GM12878 (cell line): ENCODE results near the gene MAPK1. TPM values are rescaled to one million over a fixed set of nuclear protein-coding genes. Genes with fewer than 3 reads are reported as not detected.

Source experiments
- ATAC-seq: fragments of 200-7000 bp; cut with Tn5 transposase; 3 replicates; pipeline ENCODE4 v1.9.1; 2020; ENCODE audit warnings: mild to moderate bottlenecking, moderate library complexity
- BruUV-seq: library from RNA; stranded (reverse); fragments of 400-500 nt; replicated peaks from 2 replicates; lab custom pipeline; 2021; lab: Mats Ljungman, UMichigan
- CTCF ChIA-PET: fragments of 300-600 bp; sonication (Branson Sonifier 250); formaldehyde crosslinking; extraction: SDS; loops from one replicate; lab custom pipeline; 2021; ENCODE audit warnings: inconsistent platforms; lab: Yijun Ruan, JAX
- POLR2A ChIA-PET: fragments of 350-600 bp; formaldehyde crosslinking; extraction: SDS; loops from one replicate; lab custom pipeline; 2021; ENCODE audit warnings: inconsistent platforms; lab: Charles Lee
- RAD21 ChIA-PET: fragments of 300-600 bp; sonication (Branson Sonifier 250); formaldehyde crosslinking; loops from one replicate; lab custom pipeline; 2023; ENCODE audit warnings: antibody characterized with exemption; ENCODE audit not compliant: unreplicated experiment; lab: Charles Lee
- SMC1A ChIA-PET: fragments of 300-600 bp; sonication (Branson Sonifier 250); formaldehyde crosslinking; loops from one replicate; lab custom pipeline; 2023; ENCODE audit not compliant: unreplicated experiment, uncharacterized antibody; lab: Charles Lee
- DNase-seq: peaks from one replicate; pipeline ENCODE4 v3.0.0-alpha.2; 2011; ENCODE audit warnings: low read depth, low spot score
- FAIRE-seq: peaks from 3 replicates; lab custom pipeline; 2011; peaks lifted over from hg19 to GRCh38; lab: Jason Lieb, UNC
- H2AFZ ChIP-seq: 2 replicates; pipeline ENCODE4 v1.6.0; 2011; ENCODE audit warnings: low read depth, low read length, control low read depth; ENCODE audit not compliant: control insufficient read depth
- H3K27ac ChIP-seq: 2 replicates; pipeline ENCODE4 v1.5.1; 2011; ENCODE audit warnings: control low read depth; ENCODE audit not compliant: control insufficient read depth, insufficient read depth
- H3K27me3 ChIP-seq, 2 experiments: replicated peaks in 1 of 2; 2 replicates each; pipeline versions ENCODE4 v1.6.0 to v1.6.1; 2011; ENCODE audit warnings: low read length in 1 of 2; ENCODE audit not compliant: control insufficient read depth in 2 of 2, insufficient read depth in 2 of 2
- H3K36me3 ChIP-seq, 2 experiments: 2 replicates each; pipeline ENCODE4 v1.5.1; 2011; ENCODE audit warnings: low read length in 1 of 2; ENCODE audit not compliant: control insufficient read depth in 2 of 2, insufficient read depth in 2 of 2
- H3K4me1 ChIP-seq: 2 replicates; pipeline ENCODE4 v1.6.1; 2011; ENCODE audit warnings: mild to moderate bottlenecking, low read length, moderate library complexity, mixed read lengths; ENCODE audit not compliant: control insufficient read depth, insufficient read depth
- H3K4me2 ChIP-seq: 2 replicates; pipeline ENCODE4 v1.6.0; 2011; ENCODE audit warnings: control low read depth; ENCODE audit not compliant: control insufficient read depth, insufficient read depth
- H3K4me3 ChIP-seq: fragments of 200-600 bp; sonication (generic); 2 replicates; pipeline ENCODE4 v1.5.1; 2016
- H3K79me2 ChIP-seq: 2 replicates; pipeline ENCODE4 v1.6.0; 2011; ENCODE audit warnings: low read length; ENCODE audit not compliant: control insufficient read depth, insufficient read depth
- H3K9ac ChIP-seq: 2 replicates; pipeline ENCODE4 v1.8.0; 2011; ENCODE audit warnings: low read length, control low read depth, mixed read lengths; ENCODE audit not compliant: control insufficient read depth, insufficient read depth
- H3K9me3 ChIP-seq: replicated peaks from 3 replicates; pipeline ENCODE4 v1.5.1; 2011; ENCODE audit warnings: mild to moderate bottlenecking, low read length; ENCODE audit not compliant: control insufficient read depth, insufficient read depth
- H4K20me1 ChIP-seq: 2 replicates; pipeline ENCODE4 v1.6.0; 2011; ENCODE audit not compliant: control insufficient read depth, insufficient read depth
- FOXM1 ChIP-seq: IDR thresholded peaks from 2 replicates; pipeline ENCODE4 v1.6.1; 2012; ENCODE audit warnings: low read depth, mild to moderate bottlenecking, inconsistent platforms, low read length, moderate library complexity
- HDGF ChIP-seq: fragments of 450-650 bp; IDR thresholded peaks from 2 replicates; pipeline ENCODE4 v1.6.1; 2016; ENCODE audit warnings: antibody characterized with exemption
- KDM1A ChIP-seq: fragments of 200-600 bp; sonication (generic); IDR thresholded peaks from 2 replicates; pipeline ENCODE4 v1.6.1; 2016; ENCODE audit warnings: borderline replicate concordance
- KLF5 ChIP-seq: fragments of 450-650 bp; IDR thresholded peaks from 2 replicates; pipeline ENCODE4 v1.6.1; 2014; ENCODE audit warnings: mild to moderate bottlenecking; ENCODE audit not compliant: partially characterized antibody
- NR2C2 ChIP-seq: IDR thresholded peaks from 2 replicates; pipeline ENCODE4 v1.6.1; 2011; ENCODE audit warnings: borderline replicate concordance, low read depth; ENCODE audit not compliant: control insufficient read depth, insufficient read length
- SPI1 ChIP-seq: IDR thresholded peaks from 2 replicates; pipeline ENCODE4 v1.6.1; 2011; ENCODE audit warnings: low read depth, mild to moderate bottlenecking, low read length, moderate library complexity, borderline replicate concordance; ENCODE audit not compliant: insufficient read depth
- SUZ12 ChIP-seq: fragments of 200-600 bp; sonication (generic); IDR thresholded peaks from one replicate; pipeline ENCODE4 v1.6.1; 2018; ENCODE audit warnings: antibody characterized with exemption, mild to moderate bottlenecking; ENCODE audit not compliant: unreplicated experiment
- TCF7 ChIP-seq: IDR thresholded peaks from 2 replicates; pipeline ENCODE4 v1.6.1; 2014; ENCODE audit warnings: antibody characterized with exemption, borderline replicate concordance
- WGBS: methylation state at CpG from one replicate; pipeline ENCODE4 v1.1.6; 2016; ENCODE audit warnings: low lambda C conversion rate; ENCODE audit not compliant: insufficient replicate concordance, insufficient coverage; ENCODE audit errors: missing lambda C conversion rate; 5-methylcytosine and 5-hydroxymethylcytosine counted together
- in situ Hi-C: fragments of 300-500 bp; cut with MboI; formaldehyde crosslinking; loops from 9 replicates; pipeline ENCODE4 v1.14.3; 2018; ENCODE audit warnings: mixed read lengths
- intact Hi-C: fragments of 100-400 bp; cut with micrococcal nuclease; formaldehyde crosslinking; loops from one replicate; pipeline ENCODE4 v1.14.2; 2022; ENCODE audit not compliant: unreplicated experiment
- polyA plus RNA-seq, 11 experiments: library from polyadenylated mRNA; depleted of rRNA in 4 of 11; unstranded in 6 of 11; stranded (reverse) in 5 of 11; fragments of >200 nt; fragmentation: Nextera tagmentation in 4 of 11; fragmentation: Illumina TruSeq in 1 of 11; extraction: Ambion mirVana in 4 of 11; extraction: Trizol in 1 of 11; gene quantifications; 1 replicate in 1 of 11; 2 replicates in 10 of 11; pipeline versions ENCODE4 v1.2.1 to v1.2.3, GENCODE V29; 2011 to 2016; ENCODE audit warnings: inconsistent platforms in 2 of 11, missing spikeins in 2 of 11, low read depth in 1 of 11
- total RNA-seq, 4 experiments: library from RNA; depleted of rRNA in 3 of 4; stranded (reverse); fragments of >200 nt in 3 of 4; fragmentation: Illumina TruSeq in 1 of 4; extraction: Trizol in 1 of 4; gene quantifications; 2 replicates each; pipeline versions ENCODE4 v1.2.1 to v1.2.3, GENCODE V29; 2013 to 2021
- TF ChIP-seq, protein P1 (sequence below): IDR thresholded peaks from 2 replicates; pipeline ENCODE4 v1.6.1; 2012; ENCODE audit warnings: low read depth, low read length, improper control_type of control experiment

Gene MAPK1
- total and polyA plus RNA-seq, 10 of the 15 experiments (the other 5 are each of a cell fraction or from before 2014, with no cell fraction given) = 7.0 to 123 (median 58.4) TPM

DNA sequence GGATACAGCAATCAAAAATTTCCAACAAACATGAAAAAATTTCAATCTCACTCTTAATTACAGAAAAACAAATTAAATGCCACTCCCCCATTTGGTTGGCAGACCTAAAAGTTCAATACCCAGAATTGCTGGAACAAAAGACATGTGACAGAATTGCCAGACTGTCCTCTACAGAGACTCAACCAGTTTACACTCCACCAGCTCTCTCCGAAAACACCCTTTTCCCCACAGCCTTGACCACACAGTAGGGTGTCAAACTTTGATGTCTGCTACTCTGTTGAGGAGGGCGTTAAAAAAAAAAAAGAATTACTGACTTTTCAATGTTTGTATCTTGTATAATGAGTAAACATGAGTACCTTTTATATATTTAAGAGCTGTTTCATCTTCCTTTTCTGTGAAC, 87.2 kb downstream of the MAPK1 start (continued):
- TF ChIP-seq, protein P1, sequence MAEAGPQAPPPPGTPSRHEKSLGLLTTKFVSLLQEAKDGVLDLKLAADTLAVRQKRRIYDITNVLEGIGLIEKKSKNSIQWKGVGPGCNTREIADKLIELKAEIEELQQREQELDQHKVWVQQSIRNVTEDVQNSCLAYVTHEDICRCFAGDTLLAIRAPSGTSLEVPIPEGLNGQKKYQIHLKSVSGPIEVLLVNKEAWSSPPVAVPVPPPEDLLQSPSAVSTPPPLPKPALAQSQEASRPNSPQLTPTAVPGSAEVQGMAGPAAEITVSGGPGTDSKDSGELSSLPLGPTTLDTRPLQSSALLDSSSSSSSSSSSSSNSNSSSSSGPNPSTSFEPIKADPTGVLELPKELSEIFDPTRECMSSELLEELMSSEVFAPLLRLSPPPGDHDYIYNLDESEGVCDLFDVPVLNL = no peak
- TF ChIP-seq HDGF = no peak
- no peak for TF ChIP-seq KDM1A

DNA sequence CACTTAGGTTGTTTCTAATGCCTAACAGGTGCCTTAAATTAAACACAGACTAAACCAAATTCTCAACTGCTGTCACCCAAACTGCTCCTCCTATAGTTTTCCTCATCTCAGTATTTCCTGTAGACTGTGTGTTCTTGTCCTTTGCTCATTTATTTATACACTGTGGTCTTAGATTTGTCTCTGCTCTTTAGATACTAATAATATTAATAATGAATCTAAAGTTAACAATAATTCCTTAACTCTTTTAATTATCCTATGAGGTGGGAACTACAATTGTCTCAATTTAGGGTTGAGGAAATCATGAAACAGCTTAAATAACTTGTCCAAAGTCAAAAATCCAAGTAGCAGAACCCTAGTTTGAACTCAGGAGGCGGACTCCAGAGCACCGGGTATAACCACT, 88.0 kb downstream of the MAPK1 start:
- intact Hi-C loops (loop anchor here (10.0 kb wide), 1 partner anchor 155 kb away; no protein-coding TSS in a partner anchor), in situ Hi-C loops (no loop called here)
- Histone ChIP-seq H3K9ac (no peak overlapping the region), H3K4me2 (no peak overlapping the region), H3K9me3 (no peaks in the 10 kb centered on the region), H2AFZ (no peak overlapping the region), H3K79me2 (no peaks in the 10 kb centered on the region), H3K4me3 (no peak overlapping the region), H3K36me3 (peaks cover 2 to 9% of the 10 kb centered on the region in 2 experiments; a peak in 3 of 4 replicates), H3K27me3 (no peaks in the 10 kb centered on the region), H3K4me1 (no peaks in the 10 kb centered on the region), H4K20me1 (no peaks in the 10 kb centered on the region), H3K27ac (no peak overlapping the region)
- TF ChIP-seq FOXM1 (no peak), NR2C2 (no peak), KLF5 (no peak), SUZ12 (no peak), TCF7 (no peak), SPI1 (no peak)
- no TSS peak for BruUV-seq
- WGBS = 100% methylated on average over 2 of the region's 2 CpGs
- FAIRE-seq (no peak), DNase-seq (no peak), ATAC-seq (no peak)
- POLR2A ChIA-PET = no interaction called here
- CTCF ChIA-PET = interaction anchor here (0.8 to 1.5 kb wide), 3 partner anchors 16 to 66 kb away, joined by 3 to 4 read pairs (median 3); no protein-coding TSS in a partner anchor
- RAD21 ChIA-PET = no interaction called here
- SMC1A ChIA-PET = interaction anchor here (0.6 to 2.0 kb wide), 12 partner anchors 9 to 1631 kb away, joined by 3 to 9 read pairs (median 4); no protein-coding TSS in a partner anchor
